Medulla oblongata (tissue), 1 donor: ENCODE measurements around the gene THAP7.
"Not testable (repeated sequence)": the region's sequence is repeated elsewhere in the genome, so short reads cannot be mapped to it uniquely, and the experiment has no call there.

ENCODE experiments used
- DNase-seq: peaks from one replicate; pipeline ENCODE4 v3.0.0-alpha.2; 2015; ENCODE audit errors: extremely low spot score

The THAP7 gene

GRCh38 chr22:21012446-21013407, 10.8 kb upstream of the THAP7 start:
- no peak for DNase-seq

- DNase-seq, result no peak
Measured at GRCh38 chr22:21010426-21011113, 8.7 kb upstream of the THAP7 start.

GRCh38 chr22:21009638-21010425, 7.9 kb upstream of the THAP7 start:
- DNase-seq, result no peak

- not testable (repeated sequence) for DNase-seq
Measured at GRCh38 chr22:21009208-21009607, 7.3 kb upstream of the THAP7 start.

- no peak for DNase-seq
Measured at GRCh38 chr22:21003782-21004181, 1.9 kb upstream of the THAP7 start.

DNA sequence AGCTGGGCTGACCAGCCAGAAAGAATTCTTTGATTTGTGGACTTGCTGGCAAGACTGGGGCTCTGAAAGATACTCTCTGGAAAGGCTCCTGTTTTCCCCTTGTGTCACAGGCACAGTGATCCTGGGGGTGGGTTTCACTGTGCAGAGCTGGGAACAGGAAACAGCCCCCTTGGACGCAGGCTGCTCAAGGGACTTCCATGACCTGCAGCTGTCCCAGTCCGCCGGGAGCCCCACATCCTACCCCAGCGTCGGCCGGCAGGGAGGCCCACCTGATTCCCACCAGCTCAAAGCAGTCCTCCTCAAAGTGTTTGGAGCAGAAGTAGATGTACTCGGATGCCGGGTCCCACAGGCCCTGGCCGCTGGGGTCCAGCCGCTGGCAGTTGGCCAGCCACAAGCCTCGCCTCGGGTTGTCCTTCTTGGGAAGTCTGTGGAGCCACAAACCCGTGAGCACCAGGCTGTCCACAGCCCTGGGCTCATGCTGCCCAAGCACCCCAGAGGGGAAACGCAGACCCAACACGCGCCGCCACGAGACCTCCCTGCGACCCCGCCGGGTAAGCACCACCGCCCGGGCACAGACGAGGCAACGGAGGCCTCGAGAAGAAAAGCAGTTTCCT, 824 bp downstream of the THAP7 start:
- DNase-seq, result no peak

DNA sequence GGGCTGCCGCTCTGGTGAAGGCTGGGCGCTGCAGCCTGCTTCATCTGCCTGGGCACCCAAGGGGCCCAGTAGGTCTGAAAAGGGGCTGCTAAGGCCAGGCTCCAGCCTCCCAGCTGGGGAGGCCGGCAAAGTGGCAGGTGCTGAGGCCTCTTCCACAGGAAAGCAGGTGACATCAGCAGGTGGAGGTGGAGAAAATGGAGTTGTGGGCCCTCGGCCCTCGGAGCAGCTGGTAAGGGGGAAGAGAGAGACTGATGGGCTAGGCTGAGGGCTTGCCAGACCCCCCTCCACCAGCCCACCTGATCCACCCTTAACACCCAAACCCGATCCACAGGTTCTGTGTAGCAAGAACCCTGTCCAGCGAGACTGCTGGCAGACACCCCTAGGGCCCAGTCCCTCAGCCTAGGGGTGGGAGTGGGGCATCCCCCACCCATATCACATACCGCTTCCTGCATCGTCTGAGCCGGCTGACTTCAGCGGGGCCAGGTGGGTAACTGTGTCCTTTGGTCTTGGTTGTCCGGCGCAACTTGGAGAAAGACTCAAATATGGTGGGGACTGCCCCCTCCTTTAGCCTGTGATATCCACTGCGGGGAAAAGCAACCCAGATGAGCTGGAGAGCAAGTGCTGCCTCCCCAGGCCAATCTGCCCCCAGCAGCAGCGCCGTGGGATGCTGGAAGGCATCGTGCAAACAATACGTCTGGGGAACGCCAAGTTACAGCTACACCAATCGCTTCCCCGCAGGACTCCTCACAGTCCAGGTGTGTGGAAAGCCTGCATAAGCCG, 1.5 kb downstream of the THAP7 start:
- no peak for DNase-seq

GRCh38 chr22:20999350-21000206, 2.3 kb downstream of the THAP7 start:
- no peak for DNase-seq

GRCh38 chr22:20998411-20999336, 3.2 kb downstream of the THAP7 start:
- no peak for DNase-seq

DNA sequence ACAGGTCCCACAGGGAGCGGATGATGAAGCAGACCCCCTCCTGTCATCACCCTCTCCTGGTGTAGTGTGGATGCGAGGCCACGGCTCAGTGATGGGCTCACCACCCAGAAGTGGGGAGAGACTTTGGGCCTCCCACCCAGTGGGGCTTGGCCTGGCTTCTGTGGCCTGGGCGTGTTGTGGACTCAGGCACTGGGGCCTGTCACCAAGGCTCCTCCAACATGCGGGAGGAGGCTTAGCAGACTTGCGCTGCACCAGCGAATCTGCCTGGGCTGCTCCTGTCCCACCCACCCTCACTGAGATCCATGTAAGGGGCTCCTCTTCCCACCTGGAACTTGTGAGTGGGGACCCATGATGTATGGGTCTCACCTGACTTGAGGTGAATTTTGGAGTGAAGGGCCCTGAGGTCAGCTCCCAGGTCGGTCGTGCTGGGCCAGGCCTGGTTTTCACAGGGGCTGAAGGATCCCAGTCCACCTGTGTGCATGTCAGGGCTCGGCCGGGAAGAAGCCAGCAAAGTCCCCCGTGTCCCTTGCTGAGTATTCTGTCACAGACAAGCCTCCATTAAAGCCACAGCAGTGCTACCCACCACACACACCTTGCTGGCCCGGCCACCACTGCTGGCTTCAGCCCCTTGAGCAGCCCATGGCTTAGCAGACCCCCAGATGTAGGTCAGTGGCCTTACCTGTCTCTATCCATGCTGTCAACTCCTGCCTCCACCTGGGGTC, 4.2 kb downstream of the THAP7 start:
- DNase-seq, result no peak

DNA sequence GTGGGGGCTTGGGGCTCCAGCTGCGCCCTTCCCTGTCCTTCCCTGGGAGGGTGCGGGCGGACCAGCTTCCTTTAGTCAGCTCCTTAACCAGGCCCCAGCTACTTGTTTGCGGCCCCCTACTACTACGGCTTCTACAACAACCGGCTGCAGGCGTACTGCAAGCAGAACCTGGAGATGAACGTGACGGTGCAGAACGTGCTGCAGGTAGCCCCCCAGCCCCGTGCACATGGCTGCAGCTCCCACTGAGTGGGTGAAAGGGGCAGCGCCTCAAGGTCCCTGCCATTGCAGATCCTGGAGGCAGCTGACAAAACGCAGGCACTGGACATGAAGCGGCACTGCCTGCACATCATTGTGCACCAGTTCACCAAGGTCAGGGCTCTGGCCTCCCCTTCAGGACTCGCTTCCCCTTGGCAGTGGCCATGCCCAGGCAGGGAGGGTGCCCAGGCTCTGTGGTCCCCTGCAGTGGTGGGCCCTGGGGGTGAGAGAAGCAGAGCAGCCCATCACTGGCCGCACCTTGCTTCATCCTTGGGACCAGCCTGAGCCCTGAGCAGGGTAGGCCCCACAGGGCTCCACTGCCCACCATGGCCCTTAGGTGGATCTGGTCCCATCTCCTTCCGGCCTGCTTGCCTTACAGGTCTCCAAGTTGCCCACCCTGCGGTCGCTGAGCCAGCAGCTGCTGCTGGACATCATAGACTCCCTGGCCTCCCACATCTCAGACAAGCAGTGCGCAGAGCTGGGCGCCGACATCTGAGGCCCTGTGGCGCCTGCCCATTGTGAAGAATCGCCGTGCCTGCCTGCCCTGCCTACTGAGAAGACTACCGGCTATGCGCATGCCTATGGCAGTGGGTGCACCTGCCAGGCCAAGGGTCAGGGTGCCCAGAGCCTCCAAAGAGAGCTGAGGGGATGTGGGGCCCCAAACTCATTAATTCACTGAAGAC, 5.1 kb downstream of the THAP7 start:
- DNase-seq, result no peak

DNA sequence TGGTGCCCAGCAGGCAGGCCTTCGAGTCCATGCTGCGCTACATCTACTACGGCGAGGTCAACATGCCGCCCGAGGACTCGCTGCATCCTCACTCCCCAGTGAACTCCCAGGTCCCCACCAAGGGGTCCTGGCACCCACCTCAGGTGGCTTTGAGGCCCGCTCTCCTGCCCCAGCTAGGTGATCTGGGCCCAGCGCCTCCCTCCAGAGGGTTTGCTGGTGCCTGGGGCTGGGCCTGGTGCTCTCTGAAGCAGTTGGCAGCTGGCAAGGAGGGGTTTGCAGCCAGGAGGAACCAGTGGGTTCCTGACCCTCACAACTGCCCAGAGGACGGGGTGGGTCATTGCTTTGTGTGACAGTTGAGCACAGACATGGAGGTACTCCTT, 5.9 kb downstream of the THAP7 start:
- no peak for DNase-seq

DNA sequence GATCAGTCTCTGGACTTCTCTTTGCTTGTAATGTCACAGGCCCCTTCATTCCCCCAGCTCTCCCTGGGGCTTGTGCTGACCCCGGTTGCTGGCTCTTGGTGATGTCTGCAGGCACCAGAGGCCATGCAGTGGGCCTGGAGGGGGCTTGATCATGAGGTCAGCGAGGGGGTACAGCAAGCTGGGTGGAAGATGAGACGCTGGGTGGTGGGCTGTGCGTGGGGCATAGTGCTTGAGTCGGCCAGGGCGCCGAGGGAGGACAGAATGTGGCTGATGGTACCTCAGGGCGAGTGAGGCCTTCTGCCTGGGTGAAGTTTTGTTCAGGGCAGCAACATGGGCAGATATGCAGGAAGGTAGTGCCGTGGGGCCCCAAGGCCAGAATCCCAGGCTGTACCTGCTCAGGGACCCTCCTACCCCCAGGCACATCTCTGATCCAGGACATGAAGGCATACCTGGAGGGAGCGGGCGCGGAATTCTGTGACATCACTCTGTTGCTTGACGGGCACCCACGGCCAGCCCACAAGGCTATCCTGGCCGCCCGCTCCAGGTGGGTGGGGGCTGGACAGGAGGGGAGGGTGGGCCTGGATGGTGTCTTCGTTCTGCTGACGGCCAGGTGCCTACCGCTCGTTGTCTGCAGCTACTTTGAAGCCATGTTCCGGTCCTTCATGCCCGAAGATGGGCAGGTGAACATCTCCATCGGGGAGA, 6.4 kb downstream of the THAP7 start:
- DNase-seq, result no peak

DNA sequence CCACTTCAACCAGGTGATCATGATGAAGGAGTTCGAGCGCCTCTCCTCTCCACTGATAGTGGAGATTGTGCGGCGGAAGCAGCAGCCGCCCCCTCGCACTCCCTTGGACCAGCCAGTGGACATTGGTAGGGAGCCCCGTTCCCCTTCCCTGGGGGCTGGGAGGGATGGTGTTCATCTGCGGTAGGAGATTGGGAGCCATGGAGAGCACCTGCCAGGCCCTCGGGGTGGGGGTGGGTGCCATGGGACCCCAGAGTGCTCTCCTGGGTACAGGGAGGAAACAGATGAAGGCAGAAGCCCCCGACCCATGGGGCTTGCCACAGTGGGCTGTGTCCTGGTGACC, 7.0 kb downstream of the THAP7 start:
- no peak for DNase-seq

- no peak for DNase-seq
Measured at GRCh38 chr22:20994128-20994901, 7.6 kb downstream of the THAP7 start.
